SK-MEL-5 (cell line): ENCODE measurements around the gene MYL11. TPM values are rescaled to one million over a fixed set of nuclear protein-coding genes. Genes with fewer than 3 reads are reported as not detected.

Experiments used
- DNase-seq: peaks from one replicate; pipeline ENCODE4 v3.0.0-alpha.2; 2016; ENCODE audit warnings: low read depth, low spot score
- in situ Hi-C: cut with HindIII; loops from 2 replicates; pipeline ENCODE4 v1.10.0; 2016; ENCODE audit warnings: low sequenced_read_pairs, high pct_unique_total_duplicates, low pct_unique_long_range_greater_than_20kb
- total RNA-seq: library from RNA; depleted of rRNA; stranded (reverse); fragments of >200 nt; shearing (Covaris generic); gene quantifications from 2 replicates; pipeline ENCODE4 v1.2.3, GENCODE V29; 2014

MYL11 gene
- total RNA-seq, 1 experiment from 2014 or later = not detected

DNA sequence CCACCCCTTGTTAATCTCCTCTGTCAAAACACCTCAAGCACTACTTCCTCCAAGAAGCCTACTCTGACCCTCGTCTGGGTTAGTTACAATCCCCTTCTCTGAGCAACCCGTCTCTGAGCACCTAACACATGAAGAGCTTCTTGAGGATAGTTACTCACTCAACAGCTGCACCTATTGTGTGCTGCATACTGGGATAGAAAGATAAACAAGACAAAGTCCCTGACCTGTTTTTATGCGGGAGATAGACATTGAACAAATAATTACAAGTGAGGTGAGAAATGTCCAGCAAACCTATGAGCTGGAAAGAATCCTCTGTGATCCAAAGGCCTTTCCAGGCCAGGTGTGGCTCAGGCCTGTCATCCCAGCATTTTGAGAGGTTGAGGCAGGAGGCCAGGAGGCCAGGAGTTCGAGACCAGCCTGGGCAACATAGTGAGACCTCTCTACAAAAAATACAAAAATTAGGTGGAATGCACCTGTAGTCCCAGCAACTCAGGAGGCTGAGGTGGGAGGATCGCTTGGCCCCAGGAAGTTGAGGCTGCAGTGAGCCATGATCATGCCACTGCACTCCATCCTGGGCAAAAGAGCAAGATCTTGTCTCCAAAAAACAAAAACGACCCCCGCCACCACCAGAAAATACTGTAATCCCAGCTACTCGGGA lies 27.3 kb downstream of the MYL11 start:
- in situ Hi-C loops = no loop called here
- no peak for DNase-seq

DNA sequence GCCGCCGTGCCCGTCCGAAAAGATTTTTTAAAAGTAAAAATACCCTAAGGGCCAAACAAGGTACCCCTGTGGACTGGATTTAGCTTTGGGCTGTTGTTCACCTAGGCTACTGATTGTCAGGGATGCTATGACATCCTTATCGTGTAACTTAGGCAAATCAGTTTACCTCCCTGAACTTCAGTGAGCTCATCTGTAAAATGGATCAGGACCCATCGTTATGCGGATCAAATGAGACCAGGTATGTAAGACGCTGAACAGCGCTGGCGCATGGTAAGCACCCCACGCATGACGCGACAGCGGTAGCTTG lies 32.1 kb downstream of the MYL11 start:
- DNase-seq = no peak
- in situ Hi-C loops = no loop called here

DNA sequence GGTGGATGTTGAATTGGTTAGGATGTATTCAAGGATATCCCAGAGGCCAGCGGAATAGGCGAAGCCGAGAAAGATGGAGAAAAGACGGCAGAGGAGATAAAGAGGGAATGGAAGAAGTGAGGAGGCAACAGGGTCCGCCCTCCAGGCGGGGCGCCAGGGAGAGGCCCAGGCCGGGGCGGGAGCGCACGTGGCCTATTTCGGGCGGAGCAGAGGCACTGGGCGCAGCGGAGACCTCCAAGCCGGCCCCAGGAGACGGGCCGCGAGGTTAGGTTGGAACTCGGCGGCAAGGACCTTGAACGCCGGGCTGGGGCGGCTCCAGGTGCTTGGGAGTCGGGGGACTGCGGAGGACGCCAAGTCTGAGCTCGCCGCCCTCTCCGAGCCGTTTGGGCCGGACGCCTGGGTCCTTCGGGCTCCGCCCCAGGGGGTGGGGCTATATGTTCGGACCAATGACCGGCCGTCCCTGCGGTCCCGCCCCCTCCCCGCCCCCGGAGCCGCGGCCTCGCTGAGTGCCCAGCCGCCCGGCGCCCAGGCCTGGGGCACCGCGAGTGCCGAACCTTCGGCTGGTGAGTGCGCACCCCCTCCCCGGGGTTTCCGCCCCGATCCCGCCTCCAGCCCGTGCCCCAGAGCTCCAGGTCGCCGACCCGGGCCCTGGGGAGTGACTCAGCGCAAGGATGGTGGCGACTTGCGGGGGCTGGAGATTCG lies 32.7 kb downstream of the MYL11 start, which contains the start of gene ZNF771:
Gene ZNF771, plus strand, starts transcription at position 505 of the 702 bp plus-strand sequence. CDS start 448 bp downstream, outside the sequence.
- in situ Hi-C loops = no loop called here
- DNase-seq = peak; percentile 81

DNA sequence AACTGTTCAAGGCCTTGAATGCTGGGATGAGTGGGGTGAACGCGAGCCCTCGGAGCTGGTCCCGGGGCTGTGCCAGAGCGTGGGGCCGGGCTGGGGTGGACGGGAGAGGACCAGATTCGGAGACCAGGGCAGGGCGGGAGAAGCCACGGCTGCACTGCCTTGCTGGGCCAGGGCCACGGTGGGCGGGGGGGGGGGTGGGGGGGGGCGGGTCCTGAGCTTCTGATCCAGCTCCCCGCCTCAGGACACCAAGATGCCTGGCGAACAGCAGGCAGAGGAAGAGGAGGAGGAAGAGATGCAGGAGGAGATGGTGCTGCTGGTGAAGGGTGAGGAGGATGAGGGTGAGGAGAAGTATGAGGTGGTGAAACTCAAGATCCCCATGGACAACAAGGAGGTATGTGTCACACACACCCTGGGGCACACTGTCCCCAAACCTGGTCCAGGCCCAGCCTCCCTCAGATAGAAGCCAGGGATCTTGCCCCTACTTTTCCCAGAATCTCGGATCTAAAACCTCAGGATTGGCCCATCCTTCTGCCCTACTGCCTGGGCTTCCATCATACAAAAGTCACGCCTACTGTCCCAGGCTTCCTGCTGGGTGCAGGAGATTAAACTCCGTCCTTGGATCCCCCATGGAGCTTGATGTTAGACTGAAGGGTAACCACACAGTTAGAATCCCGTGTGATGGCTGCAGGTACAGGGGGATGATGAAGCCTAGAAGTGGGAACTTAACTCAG lies 33.4 kb downstream of the MYL11 start:
- no peak for DNase-seq
- in situ Hi-C loops = no loop called here

GRCh38 chr16:30409125-30410060 lies 34.8 kb downstream of the MYL11 start:
- DNase-seq = peak; percentile 91
- in situ Hi-C loops = no loop called here

DNA sequence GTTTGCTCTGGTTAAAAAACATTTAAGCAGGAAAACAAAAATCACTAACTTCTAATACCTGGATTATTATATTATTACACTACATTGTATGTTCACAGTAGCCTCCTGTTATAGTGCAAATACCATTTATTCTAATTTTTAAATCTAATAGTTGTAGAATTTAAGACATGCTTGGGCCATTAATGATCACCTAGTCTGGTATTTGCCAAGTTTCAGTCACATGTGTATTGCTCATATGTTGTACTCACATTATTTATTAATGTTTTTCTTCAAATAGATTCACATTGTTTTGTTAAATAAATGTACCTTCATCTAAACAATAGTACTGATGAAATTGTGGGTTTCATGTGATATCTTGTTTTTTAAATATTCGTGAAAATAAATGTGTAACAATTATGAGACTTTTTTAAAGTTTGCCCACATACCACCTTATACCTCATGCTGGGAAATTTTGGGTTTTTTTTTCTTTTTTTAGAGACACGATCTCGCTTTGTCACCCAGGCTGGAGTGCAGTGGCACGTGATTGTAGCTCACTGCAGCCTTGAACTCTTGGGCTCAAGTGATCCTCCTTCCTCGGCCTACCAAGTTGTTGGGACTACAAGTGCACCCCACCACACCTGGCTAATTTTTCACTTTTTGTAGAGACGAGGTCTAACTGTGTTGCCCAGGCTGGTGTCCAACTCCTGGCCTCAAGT lies 38.7 kb downstream of the MYL11 start:
- in situ Hi-C loops = no loop called here
- no peak for DNase-seq

DNA sequence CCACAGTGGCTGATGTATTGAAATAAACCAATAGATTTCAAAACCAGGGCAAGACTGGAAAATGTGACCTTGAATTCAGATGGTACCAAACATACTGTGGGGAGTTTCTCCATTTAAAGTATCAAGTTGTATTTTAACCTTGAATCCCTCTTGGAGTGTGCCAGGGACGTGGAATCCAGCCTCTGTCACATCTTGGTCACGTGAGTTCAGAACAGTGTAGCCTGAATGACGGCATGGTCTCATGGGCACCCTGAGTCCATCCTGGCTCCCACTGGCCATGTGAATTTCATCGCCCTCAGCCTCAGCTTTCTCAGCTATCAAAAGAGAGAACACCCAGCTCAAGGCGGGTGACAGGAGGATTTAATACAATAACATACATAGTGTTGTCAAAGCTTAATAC lies 39.6 kb downstream of the MYL11 start:
- in situ Hi-C loops = no loop called here

GRCh38 chr16:30416047-30416603 lies 41.5 kb downstream of the MYL11 start:
- no peak for DNase-seq
- in situ Hi-C loops = no loop called here

More for the DNA sequence above, 39.6 kb downstream of the MYL11 start:
- DNase-seq = peak; percentile 21

DNA sequence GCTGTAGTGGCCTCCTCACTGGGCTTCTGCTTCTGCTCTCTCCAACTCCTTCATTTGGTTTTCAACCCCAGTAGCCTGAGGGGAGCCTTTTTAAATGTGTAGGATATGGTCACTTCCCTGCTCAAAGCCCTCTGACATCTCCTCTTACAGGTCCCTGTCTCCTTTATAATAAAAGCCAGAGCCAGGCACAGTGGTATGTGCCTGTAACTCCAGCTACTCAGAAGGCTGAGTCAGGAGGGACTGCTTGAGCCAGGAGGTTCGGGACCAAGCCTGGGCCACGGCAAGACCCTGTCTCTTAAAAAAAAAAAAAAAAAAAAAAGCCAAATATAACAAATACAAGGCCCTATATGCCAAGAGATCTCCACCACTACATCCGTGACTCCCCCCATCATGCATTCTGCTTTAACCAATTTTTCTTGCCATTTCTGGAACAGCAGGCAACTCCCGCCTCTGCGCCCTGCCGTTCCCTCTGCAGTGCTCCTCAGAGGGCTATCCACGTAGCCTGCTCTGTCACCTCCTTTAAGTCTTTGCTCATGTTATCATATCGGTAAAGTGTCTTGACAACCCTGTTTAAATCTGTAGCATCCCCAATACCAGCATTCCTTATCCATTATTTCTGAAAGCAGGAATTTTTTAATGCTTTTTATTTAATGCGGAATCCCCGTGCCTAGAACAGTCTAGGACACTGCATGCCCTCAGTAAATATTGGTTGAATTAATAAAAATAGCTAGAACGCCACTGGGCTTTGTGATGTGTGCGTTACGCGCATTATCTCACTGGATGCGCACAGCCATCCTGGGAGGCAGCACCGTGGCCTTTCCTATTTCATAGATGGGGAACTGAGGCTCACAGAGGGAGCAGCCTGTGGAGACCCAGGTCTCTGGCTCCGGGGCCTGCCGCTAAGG lies 42.3 kb downstream of the MYL11 start:
- no peak for DNase-seq
- in situ Hi-C loops = no loop called here

DNA sequence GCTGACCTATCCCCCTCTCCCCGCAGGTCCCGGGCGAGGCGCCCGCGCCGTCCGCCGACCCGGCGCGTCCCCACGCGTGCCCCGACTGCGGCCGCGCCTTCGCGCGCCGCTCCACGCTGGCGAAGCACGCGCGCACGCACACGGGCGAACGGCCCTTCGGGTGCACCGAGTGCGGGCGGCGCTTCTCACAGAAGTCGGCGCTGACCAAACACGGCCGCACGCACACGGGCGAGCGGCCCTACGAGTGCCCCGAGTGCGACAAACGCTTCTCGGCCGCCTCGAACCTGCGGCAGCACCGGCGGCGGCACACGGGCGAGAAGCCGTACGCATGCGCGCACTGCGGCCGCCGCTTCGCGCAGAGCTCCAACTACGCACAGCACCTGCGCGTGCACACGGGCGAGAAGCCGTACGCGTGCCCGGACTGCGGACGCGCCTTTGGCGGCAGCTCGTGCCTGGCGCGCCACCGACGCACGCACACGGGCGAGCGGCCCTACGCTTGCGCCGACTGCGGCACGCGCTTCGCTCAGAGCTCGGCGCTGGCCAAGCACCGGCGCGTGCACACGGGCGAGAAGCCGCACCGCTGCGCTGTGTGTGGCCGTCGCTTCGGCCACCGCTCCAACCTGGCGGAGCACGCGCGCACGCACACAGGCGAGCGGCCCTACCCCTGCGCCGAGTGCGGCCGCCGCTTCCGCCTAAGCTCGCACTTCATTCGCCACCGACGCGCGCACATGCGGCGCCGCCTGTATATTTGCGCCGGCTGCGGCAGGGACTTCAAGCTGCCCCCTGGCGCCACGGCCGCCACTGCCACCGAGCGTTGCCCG lies 43.1 kb downstream of the MYL11 start:
- peak; percentile 92 for DNase-seq
- in situ Hi-C loops = no loop called here

GRCh38 chr16:30418350-30419181 lies 44.0 kb downstream of the MYL11 start:
- no peak for DNase-seq
- in situ Hi-C loops = no loop called here

DNA sequence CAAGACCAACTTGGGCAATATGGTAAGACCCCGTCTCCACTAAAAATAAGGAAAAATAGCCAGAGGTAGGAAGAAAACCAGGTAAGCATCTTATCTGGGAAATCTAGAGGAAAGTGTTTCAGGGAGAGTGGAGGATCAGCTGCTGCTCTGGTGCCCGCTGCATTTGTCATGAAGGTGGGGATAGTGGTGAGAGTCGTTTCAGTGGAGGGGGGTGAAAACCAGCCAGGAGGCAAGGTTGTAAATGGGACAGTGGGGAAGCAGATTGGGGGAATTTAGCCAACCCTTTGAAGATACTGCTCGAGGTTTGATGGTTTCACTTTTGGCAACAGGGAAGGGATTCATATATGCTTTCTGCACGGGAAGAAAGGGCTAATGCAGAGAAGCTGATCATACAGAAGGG lies 46.4 kb downstream of the MYL11 start:
- in situ Hi-C loops = no loop called here
- DNase-seq = no peak
